Endothelial cell (in vitro differentiated cells): ENCODE measurements around the gene RGS6. TPM values are rescaled to one million over a fixed set of nuclear protein-coding genes. Genes with fewer than 3 reads are reported as not detected.

Experiments
- DNase-seq: peaks from one replicate; pipeline ENCODE4 v3.0.0; 2021; ENCODE audit warnings: low spot score
- H3K27ac Mint-ChIP-seq: one replicate; pipeline ENCODE4 v1.8.0; 2021; ENCODE audit warnings: mixed read lengths, inconsistent platforms; ENCODE audit not compliant: unreplicated experiment
- H3K27me3 Mint-ChIP-seq: one replicate; pipeline ENCODE4 v1.8.0; 2021; ENCODE audit warnings: mild to moderate bottlenecking, moderate library complexity, mixed read lengths, inconsistent platforms; ENCODE audit not compliant: unreplicated experiment
- H3K36me3 Mint-ChIP-seq: one replicate; pipeline ENCODE4 v1.8.0; 2021; ENCODE audit warnings: mild to moderate bottlenecking, low read depth, mixed read lengths, inconsistent platforms; ENCODE audit not compliant: unreplicated experiment
- H3K4me1 Mint-ChIP-seq: one replicate; pipeline ENCODE4 v1.8.0; 2021; ENCODE audit warnings: mild to moderate bottlenecking, mixed read lengths, inconsistent platforms; ENCODE audit not compliant: unreplicated experiment
- H3K4me3 Mint-ChIP-seq: one replicate; pipeline ENCODE4 v1.8.0; 2021; ENCODE audit warnings: mild to moderate bottlenecking, mixed read lengths, inconsistent platforms; ENCODE audit not compliant: unreplicated experiment
- H3K9me3 Mint-ChIP-seq: one replicate; pipeline ENCODE4 v1.8.0; 2021; ENCODE audit warnings: mixed read lengths, inconsistent platforms; ENCODE audit not compliant: unreplicated experiment
- CTCF ChIP-seq: fragments of 200-600 bp; sonication (generic); IDR thresholded peaks from one replicate; pipeline ENCODE4 v1.5.0; 2021; ENCODE audit warnings: antibody characterized with exemption; ENCODE audit not compliant: unreplicated experiment
- total RNA-seq: library from RNA; stranded (reverse); fragmentation: NEBNext Ultra II Directional; extraction: Animal tissue kit (Norgen Biotek cat#: 25700); gene quantifications from one replicate; pipeline ENCODE4 v1.2.1, GENCODE V29; 2021; ENCODE audit not compliant: unreplicated experiment

RGS6 gene
- total RNA-seq, 1 donor from 2014 or later: 15.7 TPM

GRCh38 chr14:71995741-71996140 lies 63.5 kb downstream of the RGS6 start:
- peaks cover 5% of the 10 kb centered on the region for H3K36me3 Mint-ChIP-seq
- no peak for TF ChIP-seq CTCF
- no peaks in the 10 kb centered on the region for H3K27me3 Mint-ChIP-seq
- no peak overlapping the region for H3K27ac Mint-ChIP-seq
- DNase-seq: no peak
- no peaks in the 10 kb centered on the region for H3K4me1 Mint-ChIP-seq
- no peaks in the 10 kb centered on the region for H3K9me3 Mint-ChIP-seq
- no peak overlapping the region for H3K4me3 Mint-ChIP-seq

- Mint-ChIP-seq H3K4me1 (no peaks in the 10 kb centered on the region), H3K9me3 (no peaks in the 10 kb centered on the region), H3K36me3 (peaks cover 5% of the 10 kb centered on the region), H3K27ac (no peak overlapping the region), H3K4me3 (no peak overlapping the region), H3K27me3 (no peaks in the 10 kb centered on the region)
- DNase-seq: no peak
- TF ChIP-seq CTCF: no peak
These were observed 64.4 kb downstream of the RGS6 start for GRCh38 chr14:71996610-71997009.

- no peak overlapping the region for H3K27ac Mint-ChIP-seq
- H3K9me3 Mint-ChIP-seq: no peaks in the 10 kb centered on the region
- peaks cover 5% of the 10 kb centered on the region for H3K36me3 Mint-ChIP-seq
- no peaks in the 10 kb centered on the region for H3K4me1 Mint-ChIP-seq
- TF ChIP-seq CTCF: no peak
- no peak overlapping the region for H3K4me3 Mint-ChIP-seq
- no peaks in the 10 kb centered on the region for H3K27me3 Mint-ChIP-seq
- no peak for DNase-seq
These were observed 68.7 kb downstream of the RGS6 start for GRCh38 chr14:72000907-72001306.

GRCh38 chr14:72002731-72003130 lies 70.5 kb downstream of the RGS6 start:
- TF ChIP-seq CTCF: no peak
- no peak overlapping the region for H3K27ac Mint-ChIP-seq
- H3K36me3 Mint-ChIP-seq: peaks cover 5% of the 10 kb centered on the region

GRCh38 chr14:72008666-72009065 lies 76.4 kb downstream of the RGS6 start:
- Mint-ChIP-seq H3K27me3 (peaks cover 4% of the 10 kb centered on the region), H3K36me3 (no peaks in the 10 kb centered on the region), H3K4me1 (peaks cover 11% of the 10 kb centered on the region), H3K9me3 (no peaks in the 10 kb centered on the region), H3K4me3 (no peak overlapping the region), H3K27ac (no peak overlapping the region)
- DNase-seq: no peak
- TF ChIP-seq CTCF: no peak

More at GRCh38 chr14:72002731-72003130, 70.5 kb downstream of the RGS6 start:
- no peak for DNase-seq
- H3K4me1 Mint-ChIP-seq: no peaks in the 10 kb centered on the region
- no peaks in the 10 kb centered on the region for H3K9me3 Mint-ChIP-seq
- no peak overlapping the region for H3K4me3 Mint-ChIP-seq
- H3K27me3 Mint-ChIP-seq: peaks cover 3% of the 10 kb centered on the region
